ENCODE measurements around the gene ABHD11.
"Not testable (repeated sequence)": the region's sequence is repeated elsewhere in the genome, so short reads cannot be mapped to it uniquely, and the experiment has no call there.

ABHD11 gene

DNA sequence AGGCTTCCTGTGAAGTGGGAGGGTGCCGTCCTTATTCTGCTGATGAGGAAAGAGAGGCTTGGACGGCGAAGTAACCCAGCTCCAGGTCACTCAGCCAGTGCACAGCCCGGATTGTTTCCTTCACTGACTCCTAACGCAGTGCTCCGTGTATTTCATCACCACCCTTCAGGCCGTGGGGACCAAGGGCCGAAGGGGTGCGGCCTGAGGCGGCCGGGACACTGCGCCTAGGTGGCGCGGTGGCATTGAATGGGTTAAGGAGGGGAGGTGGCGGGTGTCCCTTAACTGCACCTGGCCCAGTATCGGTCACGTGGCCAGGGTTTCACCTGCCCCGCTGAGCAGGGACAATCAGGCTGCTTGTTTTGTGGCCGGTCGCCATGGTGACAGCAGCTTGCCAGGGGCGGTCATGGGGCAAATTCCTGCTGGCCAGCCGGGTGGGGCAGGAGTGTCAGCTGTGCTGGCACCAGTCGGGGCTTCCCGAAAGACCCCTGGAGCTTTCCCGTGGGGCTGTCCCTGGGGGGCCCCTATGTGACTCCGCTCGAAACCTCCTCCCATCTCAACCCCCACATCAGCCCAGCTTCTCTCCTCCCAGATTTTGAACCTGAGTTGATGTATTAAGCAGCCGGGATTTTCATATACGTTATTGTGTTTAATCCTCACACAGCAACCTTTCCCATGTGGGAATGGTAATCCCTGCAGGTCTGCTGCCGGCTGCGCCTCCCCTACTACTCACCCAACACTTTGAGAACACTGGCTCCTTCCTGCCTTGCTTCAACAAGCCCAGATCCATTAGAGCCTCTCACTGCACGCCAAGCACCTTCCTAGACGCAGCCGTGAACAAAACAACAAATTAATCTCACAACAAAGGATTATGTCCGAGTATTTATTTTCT lies 4.4 kb upstream of the ABHD11 start:
- DNase-seq: no peak

DNA sequence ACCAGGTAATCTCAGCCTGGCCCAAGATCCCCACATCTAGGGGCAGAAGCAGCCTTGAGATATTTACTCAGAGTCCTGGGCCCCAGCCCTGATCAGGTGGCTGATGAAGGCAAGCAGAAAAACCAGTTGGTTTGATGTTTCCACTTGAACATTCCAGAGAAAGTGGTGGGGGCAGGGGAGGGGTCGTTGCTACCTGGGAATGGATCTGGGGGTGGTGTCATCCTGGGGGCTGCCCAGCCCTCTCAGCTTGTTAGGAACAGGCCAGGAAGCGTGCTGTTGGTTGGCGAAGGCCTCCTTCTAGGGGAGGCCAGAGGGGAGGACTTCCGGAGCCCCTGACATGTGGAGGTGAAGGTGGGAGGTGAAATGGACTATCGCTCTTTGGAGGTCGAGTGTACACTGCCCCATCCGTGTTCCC lies 3.7 kb upstream of the ABHD11 start:
- no peak for DNase-seq

DNA sequence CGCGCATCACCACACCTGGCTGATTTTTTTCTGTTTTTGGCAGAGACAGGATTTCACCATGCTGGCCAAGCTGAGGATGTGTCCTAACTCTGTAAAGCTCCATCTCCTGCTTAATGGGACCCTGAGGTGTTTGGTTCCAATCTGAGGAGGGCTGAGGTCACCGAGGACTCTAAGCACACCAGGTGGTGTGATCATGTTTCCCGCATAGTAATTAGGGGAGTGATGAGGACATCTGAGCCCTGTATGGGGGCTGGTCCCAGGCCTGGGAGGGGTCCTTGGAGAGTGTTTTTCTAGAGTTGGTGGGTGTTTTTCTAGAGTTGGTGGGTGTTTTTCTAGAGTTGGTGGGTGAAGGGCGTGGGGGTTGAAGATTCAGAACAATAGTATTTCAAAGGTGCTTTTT lies 3.0 kb upstream of the ABHD11 start:
- DNase-seq: no peak

GRCh38 chr7:73740771-73741170 lies 2.2 kb upstream of the ABHD11 start:
- no peak for DNase-seq

GRCh38 chr7:73740212-73740611 lies 1.6 kb upstream of the ABHD11 start:
- no peak for DNase-seq

GRCh38 chr7:73739387-73739767 lies 775 bp upstream of the ABHD11 start:
- DNase-seq: no peak

DNA sequence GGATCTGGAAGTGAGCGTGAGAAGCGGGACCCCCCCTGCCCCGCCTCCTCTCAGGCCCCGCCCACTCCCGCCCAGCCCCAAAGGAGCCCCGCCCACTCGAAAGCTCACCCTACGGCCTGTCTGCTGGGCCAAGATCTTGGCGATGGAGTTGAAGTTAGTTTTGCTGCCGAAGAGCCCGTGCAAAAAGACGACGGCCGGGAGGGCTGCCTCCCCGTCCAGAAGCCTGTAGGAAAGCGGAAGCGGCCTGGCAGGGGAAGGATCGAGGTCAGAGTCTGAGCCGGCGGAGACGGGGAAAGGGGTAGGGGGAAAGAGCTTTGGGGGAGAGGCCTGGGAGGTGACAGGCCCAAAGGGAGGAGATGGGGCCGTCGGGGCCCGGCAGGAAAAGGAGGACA lies 386 bp downstream of the ABHD11 start:
- peak in 4 of 5 experiments; percentile 33 to 65 (median 59) for DNase-seq

GRCh38 chr7:73737491-73738219 lies 947 bp downstream of the ABHD11 start:
- no peak for DNase-seq

GRCh38 chr7:73736885-73737284 lies 1.7 kb downstream of the ABHD11 start:
- no peak for DNase-seq

- DNase-seq: no peak
Measured at GRCh38 chr7:73735528-73735905, 3.1 kb downstream of the ABHD11 start.

DNA sequence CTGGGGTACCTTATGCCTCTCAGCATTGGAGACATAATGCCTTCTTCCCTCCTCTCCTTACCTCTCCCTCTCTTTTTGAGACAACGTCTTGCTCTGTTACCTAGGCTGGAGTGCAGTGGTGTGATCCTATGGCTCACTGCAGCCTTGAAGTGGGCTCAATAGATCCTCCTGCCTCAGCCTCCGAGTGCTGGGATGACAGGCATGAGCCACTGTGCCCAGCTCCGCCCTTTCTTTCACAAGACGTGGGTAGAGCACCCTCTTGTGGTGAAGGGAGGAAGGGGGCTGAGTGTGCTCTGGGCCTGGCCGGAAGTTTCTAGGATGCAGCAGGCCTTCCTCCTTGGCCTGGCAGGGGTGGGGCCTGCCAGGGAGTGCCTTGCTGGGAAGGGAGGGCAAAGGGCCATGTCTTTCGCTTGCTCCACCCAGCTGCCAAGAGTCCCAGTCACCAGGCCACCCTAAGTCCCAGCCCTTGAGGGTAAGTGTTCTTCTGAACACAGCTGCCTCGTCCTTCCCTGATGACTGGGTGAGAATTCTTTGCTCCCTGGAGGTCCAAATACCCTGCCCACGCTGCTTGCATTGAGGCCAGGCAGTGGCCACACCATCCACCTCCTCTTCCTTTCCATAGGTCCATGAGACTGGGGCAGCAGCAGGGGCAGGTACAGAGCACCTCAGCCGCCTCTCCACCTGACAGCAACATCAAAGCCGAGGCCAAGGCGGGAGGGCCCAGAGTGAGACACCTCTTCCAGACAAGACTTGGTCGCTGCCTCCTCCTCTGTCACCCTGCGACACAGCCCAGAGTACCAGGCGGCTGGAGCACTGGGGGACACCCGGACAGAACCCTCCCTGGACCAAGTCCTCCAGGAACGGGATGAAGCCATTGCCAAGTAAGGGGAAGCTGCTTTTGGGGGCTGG lies 3.7 kb downstream of the ABHD11 start:
- peak; percentile 43 to 88 (median 71) for DNase-seq

GRCh38 chr7:73732397-73732796 lies 6.2 kb downstream of the ABHD11 start:
- no peak for DNase-seq

DNA sequence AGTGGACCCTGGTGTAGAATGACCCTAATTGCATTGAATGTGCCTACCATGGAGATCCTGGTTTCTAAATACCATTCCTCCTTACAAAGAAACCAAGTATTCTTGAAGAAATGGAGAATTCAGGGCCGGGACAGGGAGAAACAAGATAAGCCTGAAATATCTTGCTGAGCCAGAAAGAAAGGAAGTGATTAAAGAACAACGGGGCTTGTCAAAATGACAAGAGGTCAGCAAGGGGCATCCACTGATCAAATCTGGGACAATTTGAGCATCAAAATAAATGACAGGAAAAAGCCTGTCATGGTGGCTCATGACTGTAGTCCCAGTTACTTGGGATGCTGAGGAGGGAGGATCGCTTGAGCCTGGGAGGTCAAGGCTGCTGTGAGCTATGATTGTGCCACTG lies 8.1 kb downstream of the ABHD11 start:
- no peak for DNase-seq

- DNase-seq: no peak
Measured at GRCh38 chr7:73728551-73728950, 10.1 kb downstream of the ABHD11 start.

DNA sequence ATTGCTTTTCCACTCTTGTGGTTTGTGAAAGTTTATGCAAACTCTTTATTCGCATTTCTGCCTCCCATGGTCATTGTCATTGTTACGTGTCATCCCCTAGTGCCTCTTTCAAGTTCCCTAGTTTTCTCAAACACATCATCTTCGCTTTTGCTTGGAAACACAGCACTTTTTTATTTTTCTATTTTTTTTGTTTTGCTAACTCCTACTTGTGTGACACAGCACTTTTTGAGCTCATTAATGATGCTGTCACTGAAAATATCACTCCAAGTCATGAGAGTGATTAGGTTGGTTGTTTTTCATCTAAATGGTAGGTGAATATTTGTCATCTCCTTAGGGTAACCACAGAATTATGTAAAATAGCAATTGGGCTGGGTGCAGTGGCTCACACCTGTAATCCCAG lies 10.7 kb downstream of the ABHD11 start:
- DNase-seq: no peak

DNA sequence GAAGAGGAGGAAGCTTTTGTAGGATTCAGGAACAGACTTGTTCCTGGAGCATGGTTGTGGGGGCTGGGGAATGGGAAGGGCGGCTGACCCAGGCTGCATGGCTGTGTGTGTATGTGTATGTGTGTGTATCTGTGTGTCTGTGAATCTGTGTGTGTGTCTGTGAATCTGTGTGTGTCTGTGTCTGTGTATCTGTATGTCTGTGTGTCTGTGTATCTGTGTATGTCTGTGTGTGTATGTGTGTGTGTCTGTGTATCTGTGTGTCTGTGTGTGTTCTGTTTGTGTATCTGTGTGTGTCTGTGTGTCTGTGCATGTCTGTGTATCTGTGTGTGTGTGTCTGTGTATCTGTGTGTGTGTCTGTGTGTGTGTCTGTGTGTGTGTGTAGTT lies 12.5 kb downstream of the ABHD11 start:
- no peak for DNase-seq

GRCh38 chr7:73723813-73724212 lies 14.8 kb downstream of the ABHD11 start:
- DNase-seq: no peak

GRCh38 chr7:73722785-73723184 lies 15.8 kb downstream of the ABHD11 start:
- DNase-seq: no peak

DNA sequence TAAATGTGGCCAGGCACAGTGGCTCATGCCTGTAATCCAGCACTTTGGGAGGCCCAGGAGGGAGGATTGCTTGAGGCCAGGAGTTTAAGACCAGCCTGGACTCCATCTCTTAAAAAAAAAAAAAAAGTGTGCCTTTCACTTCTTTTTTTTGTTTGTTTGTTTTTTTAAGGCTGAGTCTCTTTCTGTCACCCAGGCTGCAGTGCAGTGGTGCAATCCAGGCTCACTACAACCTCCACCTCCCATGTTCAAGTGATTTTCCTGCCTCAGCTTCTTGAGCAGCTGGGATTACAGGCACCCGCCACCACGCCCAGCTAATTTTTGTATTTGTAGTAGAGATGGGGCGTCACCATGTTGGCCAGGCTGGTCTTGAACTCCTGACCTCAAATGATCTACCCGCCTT lies 16.4 kb downstream of the ABHD11 start:
- DNase-seq: not testable (repeated sequence)

DNA sequence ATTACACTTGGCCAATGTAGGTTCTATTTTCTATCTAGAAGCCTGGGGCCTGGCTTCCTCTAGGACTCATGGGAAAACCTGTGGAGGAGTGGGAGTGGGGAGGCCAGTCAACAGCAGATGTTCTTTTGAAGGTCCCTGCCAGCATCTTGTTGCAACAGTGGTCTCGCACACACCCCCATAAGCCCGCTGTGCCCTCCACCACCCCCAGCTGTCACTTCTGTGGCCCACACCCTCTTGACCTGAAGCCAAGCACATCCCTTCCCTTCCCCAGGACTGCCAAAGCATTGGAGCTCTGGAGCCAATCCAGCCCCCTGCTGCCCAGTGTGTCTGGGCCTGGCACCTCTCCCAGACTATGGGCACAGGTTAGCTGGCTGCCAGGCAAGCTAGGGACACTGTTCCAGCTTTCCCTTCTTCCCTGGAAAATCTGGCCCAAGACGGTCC lies 17.2 kb downstream of the ABHD11 start:
- no peak for DNase-seq

- not testable (repeated sequence) for DNase-seq
Measured at GRCh38 chr7:73720443-73720842, 18.2 kb downstream of the ABHD11 start.

- no peak for DNase-seq
Measured at GRCh38 chr7:73719806-73720169, 18.8 kb downstream of the ABHD11 start.

Data from T-helper 2 cell (primary cell).